CD4-positive, alpha-beta T cell treated with Interleukin-1 beta for 1 hour (primary cell): ENCODE measurements around the gene LIPT2.

Experiments used
- DNase-seq, 2 donors: peaks; one replicate each; pipeline ENCODE4 v3.0.0-alpha.2; 2020 to 2022

LIPT2 gene

DNA sequence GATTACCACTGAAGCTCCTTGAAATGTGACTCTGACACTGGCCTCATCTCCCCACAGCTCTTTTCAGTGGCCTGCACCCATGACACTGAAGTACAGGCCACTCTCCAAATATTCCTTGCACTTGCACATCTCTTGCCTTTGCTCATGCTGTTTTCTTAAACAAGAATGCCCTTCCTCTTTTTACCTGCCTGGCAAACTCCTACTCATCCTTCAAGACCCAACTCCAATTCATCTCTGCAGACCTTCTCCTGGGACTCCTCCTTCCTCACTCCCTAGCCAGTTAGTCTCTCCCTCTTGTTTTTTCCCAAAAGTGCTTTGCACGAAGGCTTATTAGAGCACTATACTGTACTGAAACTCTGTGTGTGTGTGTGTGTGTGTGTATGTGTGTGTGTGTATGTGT is 28.8 kb downstream of the LIPT2 start:
- DNase-seq, result no peak

DNA sequence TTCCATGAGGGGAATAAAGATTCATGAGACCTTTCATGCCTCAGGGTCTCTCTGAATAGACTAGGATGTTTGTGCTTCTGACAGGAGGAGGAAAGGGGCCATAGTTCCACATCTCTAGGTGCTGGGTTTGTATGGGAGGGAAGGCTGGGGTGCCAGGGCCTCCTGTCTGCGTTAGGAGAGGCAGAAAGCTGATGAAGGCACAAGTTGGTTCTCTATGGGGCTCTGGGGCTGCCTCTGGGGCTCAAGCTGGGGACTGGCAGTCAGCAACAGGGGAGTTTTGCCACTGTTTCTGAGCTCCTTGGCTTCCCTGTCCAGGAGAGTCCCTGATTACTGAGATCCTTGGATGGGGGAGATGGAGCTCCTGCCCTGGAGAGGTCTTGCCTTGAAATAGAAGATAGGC is 30.3 kb downstream of the LIPT2 start:
- DNase-seq, result no peak

DNA sequence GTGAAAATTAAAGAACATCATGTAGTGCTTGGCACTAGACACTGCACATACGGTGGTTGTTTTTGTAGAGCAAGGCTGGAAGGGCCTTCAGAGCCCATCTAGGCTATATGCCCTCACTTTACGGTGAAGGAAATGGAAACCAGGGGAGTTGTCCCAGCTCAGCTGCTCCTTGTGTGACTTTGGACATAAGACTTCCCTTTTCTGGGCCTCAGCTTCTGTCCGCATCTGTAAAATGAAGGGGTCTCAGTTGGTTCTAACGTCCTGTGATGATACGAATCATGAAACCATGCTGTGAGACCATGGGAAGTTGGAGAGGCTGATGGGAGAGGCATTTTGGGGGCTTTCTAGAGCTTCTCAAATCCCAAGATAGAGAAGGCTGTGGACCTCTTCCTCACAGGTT is 30.9 kb downstream of the LIPT2 start:
- no peak for DNase-seq

DNA sequence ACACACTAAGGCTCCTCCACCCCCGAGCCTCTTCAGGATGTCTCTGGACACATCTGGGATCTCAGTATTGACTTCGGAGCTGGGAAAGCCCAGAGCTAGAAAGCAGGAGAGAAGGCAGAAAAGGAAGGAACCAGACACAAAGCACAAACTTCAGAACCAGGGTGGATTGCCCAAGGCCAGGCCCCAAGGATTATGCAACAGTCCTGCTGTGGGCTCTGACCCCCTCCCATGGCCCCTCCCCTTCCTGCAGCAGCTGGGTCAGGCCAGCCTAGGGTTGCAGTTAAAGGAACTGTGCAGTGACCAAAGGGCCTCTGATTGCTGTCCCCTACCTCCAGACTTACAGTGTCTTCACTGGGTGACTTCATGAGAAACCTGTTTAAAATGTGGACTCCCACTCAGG is 31.5 kb downstream of the LIPT2 start:
- peak; percentile 6 to 71 for DNase-seq

DNA sequence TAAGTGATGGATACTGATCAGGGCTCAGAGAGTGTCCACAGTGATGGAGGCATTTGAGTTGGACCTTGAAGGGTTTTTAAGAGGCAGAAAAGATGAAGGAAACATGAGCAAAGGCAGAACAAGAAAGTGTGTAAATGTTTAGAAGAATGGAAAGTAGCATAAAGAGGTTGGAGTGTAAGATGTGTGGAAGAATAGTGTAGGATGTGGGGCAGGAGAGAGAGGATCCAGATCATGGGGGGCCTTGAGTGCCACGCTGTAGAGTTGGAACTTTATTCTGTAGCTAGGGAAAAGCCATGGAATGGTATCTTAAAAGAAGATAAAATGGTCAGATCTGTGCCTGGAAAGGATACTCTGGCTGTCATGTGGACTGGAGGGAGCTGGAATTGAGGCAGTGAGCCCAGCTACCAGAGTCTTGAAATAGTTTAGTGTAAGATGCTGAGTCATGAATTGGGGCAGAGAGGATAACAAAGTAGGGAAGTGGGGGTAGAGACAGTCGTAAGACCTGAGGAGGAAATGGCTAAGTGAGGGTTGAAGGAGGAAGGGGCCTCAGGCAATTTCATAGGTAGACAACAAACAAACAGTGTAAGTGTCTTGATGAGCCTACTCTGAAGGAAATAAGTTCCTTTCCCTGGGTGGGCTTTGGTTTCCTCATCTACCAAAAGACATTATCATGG is 32.9 kb downstream of the LIPT2 start:
- no peak for DNase-seq

DNA sequence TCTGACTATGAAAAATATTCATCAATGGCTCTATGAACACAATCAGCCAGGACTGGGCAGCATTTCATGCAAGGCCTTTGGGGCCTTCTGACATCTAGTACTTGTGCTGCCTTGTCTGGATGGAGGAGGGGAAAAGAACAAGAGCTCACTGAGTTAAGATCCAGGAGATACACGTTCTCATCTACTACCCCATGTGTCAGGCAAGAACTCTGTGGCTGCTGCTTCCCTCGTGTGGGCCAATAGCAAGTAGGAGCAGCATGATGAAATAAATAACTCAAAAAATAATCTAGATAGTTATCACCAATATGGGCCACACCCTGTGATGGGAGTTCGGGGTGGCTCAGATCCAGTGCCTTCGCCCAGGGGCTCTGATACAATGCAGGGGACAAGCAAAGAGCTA is 33.5 kb downstream of the LIPT2 start:
- DNase-seq, result no peak

DNA sequence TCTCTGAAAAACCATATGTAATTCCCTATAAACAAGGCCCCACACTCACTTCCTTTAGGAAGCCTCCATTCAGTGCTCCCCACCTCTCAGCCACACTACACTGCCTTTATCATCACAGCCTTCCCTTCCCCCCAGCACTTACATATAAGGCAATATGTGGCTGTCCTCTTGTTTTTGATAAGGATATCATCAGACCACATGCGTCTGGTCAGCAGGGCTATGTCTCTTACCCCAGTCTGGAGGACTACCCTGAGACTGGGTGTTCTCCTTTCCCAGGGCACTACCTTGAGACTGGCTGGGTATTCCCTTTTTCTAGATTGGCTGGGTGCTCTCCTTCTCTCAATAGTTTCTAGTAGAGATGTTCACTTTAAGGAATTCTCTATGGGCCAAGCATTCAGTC is 33.9 kb downstream of the LIPT2 start:
- no peak for DNase-seq

DNA sequence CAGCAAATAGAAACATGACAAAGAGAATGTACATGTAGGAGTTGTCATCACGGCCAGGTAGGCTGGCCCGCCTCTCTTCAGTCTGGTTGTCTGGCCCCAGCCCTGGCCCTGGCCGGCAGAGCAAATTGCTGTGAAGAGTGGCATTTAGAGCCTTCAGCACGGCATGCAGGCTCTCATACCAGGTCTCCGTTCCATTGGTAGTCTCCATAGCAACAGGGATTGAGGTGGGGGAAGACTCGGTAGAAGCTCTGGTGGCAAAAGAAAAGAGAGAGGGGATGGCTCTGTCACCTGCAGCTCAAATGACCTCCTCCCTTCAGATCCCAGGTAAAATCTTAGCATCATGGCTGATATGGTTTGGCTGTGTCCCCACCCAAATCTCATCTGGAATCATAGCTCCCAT is 36.2 kb downstream of the LIPT2 start:
- no peak for DNase-seq

DNA sequence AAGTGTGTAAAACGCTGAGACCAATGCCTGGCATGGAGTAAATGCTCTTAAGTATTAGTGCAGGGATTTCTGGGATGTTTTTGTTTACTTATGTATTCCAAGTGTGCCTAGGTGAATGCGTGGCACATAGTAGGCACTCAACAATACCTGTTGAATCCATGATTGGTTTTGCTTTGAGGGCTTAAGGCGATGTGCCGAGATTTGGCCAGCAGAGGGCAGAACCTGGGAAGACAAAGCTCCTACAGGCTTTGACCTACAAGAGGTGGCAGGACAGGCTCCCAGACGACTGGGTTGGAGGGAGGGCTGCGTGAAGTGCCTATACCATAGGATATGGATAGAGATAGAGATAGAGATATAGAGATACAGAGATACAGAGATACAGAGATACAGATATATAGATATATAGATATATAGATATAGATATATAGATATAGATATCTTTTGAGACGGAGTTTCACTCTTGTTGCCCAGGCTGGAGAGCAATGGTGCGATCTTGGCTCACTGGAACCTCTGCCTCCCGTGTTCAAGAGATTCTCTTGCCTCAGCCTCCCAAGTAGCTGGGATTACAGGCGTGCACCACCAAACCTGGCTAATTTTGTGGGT is 40.0 kb downstream of the LIPT2 start:
- peak; percentile 53 to 55 for DNase-seq

DNA sequence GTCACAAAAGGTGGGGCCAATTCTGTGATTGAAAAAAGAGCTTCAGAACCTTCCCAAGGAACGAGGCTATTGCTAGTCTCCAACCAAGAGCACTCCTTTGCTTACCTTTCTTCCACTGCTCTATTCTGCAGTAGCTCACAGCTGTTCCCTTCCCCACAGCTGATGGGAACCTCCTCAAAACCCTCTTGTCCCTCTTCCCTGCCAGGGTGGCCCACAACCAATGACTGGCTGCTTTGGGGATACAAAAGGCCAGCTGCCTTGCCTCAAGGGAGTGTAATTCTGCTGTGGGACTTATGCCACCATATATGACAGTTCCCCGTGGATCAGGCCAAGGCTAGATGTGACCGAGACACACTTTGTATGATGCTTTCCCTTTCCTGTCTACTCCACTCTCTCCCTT is 41.2 kb downstream of the LIPT2 start:
- DNase-seq, result no peak

DNA sequence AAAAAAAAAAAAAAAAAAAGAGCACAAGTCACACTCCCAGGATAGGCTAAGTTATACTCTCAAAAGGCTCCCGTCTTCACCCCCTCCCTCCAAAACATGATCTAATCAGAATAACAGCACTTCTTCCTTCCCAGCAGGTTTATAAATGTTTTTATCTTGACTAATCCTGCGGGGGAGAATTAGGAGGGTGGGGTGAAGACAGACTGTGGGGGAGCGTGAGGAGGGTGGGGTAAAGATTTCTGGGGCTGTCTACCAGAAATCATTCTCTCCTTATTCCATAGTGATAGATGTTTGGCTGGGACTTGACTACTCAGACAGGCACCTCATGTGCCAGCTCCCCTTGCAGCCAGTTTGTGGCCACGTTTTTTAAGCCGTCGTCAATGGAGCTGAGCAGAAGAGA is 43.2 kb downstream of the LIPT2 start:
- DNase-seq, result no peak

DNA sequence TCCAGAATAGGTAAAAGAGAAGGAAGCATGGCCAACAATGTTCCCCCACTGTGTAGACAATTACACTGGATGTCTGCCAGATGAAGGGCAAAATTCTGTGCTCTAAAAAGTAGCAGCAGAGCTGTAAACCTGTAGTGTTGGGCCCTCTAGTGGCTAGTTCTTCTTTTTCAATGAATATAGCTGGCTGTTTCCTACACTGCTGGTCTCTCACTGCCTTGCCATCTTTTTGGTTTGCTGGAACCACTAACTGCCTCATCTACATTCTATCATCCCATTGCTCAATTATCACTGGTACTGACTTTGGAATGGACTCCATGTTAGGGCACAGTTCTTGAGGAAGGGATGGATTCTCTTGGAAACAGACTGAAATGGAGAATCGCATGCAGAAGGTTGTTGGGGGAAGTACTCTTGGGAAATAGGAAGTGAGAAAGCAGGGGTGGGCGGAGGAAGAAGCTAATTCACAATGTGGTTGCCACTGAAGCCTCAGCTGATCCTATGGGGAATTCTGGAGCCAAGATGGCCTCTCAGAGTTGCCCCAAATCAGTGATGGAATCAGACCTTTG is 44.1 kb downstream of the LIPT2 start:
- peak; percentile 34 to 69 for DNase-seq

DNA sequence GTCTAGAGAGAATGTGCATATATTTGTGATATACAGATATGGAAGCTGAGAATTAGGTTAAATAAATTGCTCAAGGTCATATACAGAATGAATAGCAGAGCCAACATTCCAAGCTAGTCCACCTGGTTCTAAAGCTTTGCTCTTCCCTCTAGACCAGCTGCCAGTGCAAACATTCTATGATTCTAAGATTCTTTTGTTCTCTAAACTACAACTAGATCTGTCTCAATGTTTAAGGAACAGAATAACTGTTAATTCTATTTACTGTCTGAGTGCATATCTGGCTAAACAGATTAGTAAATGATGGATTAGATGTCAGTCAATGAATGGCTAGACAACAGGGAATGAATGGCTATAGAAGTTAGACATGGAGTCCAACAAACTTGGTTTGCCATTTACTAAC is 45.8 kb downstream of the LIPT2 start:
- no peak for DNase-seq

DNA sequence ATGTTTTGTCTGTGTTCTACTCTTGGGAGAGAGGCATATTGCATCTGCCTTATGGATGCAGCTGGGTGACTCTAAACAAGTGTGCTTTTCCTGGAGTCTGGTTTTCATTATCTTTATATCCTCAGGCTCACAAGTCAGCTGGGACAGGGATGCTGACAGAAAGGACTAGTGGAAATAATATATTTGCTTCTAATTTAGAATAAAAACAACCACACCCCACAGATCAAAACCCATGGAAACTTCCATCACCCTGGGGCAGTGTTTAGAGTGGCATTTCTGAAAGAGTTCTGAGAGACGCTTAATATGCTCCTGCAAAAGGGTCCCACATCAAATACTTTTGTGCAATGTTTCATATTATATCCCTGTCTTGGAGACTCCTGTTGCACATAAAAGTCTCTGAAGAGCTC is 47.0 kb downstream of the LIPT2 start:
- DNase-seq, result no peak

DNA sequence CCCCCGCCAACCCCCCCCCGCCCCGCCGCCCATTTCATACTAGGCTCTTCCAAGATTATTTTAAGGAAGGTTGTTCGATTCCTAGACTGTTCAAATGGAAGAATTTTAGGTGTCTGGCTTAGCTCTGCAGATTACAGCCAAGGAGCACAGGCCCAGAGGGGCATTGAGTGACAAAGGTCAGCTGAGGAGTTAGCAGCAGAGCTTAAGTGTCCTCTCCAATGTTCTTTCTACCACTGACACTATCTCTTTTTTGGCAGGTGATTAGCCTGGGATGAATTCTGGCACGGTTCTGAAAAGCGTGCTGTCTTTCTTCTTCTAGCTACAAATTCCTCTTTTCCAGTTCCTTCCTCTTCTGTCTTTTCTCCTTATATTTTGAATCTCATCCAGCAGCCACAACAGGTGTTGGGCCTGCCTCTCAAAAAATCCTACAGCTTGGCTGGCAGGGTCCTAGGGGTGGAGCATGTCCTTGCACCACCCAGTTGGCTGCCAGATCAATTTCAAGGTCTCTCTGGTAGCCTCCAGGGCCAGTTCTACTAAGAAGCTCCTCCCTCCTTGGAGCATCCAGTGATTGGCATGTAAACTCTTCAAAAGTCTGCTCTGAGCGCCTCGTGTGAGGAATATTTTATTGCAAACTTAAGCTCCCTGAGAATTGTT is 49.2 kb downstream of the LIPT2 start:
- DNase-seq, result no peak

DNA sequence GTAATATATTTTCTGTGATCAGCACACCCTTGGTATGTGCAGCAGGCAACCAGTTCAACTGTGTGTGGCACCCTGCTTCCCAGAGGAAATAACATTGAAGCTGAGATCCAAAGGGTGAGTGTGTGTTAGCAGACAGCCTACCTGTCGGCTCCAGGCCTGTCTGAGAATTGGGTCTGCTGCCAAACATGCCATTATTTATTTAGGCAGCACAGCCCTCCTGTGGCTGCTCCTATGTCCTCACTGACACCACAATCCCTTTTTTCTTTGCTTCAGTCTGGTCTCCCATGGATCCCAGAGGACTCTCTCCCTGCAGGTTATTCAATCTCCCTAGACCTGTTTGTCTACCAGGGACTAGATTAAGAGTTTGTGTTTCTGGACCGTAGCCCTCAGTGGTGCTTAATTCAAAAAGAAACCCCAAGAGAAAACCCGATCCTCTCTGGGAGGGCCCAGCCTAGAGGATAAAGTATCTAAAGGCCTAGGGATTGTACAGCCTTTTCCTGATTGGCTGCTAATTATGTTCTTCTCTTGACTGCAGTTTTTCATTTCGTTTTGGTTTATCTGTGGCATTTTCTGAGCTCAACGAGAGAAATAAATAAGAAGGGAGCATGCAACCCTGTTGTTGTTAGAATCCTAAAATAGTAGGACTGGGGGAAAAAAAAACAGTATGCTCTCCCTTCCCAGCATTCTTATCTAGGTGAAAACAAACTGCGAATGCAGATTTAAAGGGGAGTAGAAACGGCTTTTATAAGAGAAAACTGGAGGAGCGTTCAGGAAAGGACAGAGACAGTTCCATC is 50.3 kb downstream of the LIPT2 start:
- no peak for DNase-seq

DNA sequence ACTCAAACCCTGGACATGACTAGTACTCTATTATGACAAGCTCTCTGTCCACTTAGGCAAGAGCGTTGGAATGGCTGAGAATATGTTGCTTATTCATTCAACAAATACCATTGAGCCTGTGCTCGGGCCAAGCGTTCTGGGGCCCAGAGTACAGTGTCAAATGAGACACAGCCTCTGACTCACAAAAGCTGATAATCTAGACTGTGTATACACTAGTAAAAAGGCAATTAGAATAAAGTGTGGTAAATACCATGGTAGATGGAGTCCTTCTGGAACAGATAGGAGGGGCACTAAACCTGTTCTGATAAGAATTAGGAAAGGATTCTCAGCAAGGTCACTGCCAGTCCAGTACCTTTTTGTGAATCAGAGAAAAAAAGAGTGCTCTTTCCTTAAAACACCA is 50.9 kb downstream of the LIPT2 start:
- DNase-seq, result no peak
